Measurements from ENCODE around the gene IKZF2. TPM values are rescaled to one million over a fixed set of nuclear protein-coding genes. Genes with fewer than 3 reads are reported as not detected.
"Not testable (repeated sequence)": the region's sequence is repeated elsewhere in the genome, so short reads cannot be mapped to it uniquely, and the experiment has no call there.

The IKZF2 gene
- total RNA-seq, 1 donor, result 11.3 TPM

DNA sequence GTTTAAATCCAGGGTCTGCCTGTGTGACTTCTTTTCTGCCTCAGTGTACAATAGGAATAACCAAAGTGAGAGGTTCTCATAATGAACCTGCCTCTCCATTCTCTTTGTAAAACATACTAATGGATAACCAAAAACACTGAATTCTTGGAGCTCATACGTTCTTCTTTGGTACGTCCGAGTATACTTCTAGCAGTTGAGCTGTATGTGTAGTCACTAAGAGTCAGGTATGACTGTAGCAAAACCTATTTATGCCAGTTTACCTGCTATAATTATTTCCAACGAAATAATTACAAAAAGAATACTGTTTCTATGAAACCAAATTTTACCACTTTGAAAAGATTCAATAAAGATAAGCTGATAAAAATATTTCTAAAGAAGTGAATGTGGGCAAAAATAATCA, 109.2 kb downstream of the IKZF2 start:
- TF ChIP-seq, protein P1, sequence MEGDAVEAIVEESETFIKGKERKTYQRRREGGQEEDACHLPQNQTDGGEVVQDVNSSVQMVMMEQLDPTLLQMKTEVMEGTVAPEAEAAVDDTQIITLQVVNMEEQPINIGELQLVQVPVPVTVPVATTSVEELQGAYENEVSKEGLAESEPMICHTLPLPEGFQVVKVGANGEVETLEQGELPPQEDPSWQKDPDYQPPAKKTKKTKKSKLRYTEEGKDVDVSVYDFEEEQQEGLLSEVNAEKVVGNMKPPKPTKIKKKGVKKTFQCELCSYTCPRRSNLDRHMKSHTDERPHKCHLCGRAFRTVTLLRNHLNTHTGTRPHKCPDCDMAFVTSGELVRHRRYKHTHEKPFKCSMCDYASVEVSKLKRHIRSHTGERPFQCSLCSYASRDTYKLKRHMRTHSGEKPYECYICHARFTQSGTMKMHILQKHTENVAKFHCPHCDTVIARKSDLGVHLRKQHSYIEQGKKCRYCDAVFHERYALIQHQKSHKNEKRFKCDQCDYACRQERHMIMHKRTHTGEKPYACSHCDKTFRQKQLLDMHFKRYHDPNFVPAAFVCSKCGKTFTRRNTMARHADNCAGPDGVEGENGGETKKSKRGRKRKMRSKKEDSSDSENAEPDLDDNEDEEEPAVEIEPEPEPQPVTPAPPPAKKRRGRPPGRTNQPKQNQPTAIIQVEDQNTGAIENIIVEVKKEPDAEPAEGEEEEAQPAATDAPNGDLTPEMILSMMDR (IDR thresholded peaks at IDR 0.05; ENCODE audit: insufficient read depth, low read length), result no peak
- DNase-seq (ENCODE audit: low read depth), result no peak

DNA sequence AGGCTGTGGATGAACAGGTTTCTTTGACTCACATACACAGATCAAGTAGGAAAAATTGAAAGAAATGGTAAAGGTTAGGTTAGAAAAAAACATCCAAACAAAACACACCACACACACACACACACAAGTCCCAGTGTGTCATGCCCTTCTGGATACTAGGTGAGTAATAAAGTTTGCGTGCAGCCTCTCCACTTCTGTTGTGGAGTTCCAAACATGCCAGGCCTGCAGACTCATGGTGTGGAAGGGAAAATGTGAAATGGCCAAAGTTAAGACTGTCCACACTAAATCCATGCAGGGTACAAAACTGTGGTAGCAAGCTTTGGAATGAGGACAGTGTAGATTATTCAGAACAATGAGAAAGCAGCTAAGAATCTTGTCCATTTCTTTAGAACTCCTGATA, 114.6 kb downstream of the IKZF2 start:
- TF ChIP-seq, protein P1 (IDR thresholded peaks at IDR 0.05; ENCODE audit: insufficient read depth, low read length), result no peak
- DNase-seq (ENCODE audit: low read depth), result peak; percentile 9
- H3K4me3 ChIP-seq (ENCODE audit: low read depth, low read length), result no peak overlapping the region

More for the DNA sequence above, 109.2 kb downstream of the IKZF2 start:
- no peak overlapping the region for H3K4me3 ChIP-seq (ENCODE audit: low read depth, low read length)

DNA sequence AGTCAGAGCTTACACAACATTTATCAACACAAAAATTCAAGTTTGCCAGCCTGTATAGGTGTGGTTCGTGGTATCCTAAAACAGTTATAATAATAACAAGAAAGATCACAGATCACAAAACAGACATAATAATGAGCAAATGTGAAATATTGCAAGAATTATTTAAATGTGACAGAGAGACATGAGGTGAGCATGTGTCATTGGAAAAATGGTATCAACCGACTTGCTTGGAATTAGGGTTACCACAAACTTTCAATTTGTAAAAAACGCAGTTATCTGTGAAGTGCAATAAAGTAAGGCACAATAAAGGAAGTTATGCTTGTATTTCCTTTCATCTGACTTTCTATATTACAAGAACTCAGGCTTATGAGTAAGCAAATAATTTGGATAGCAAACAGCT, 116.8 kb downstream of the IKZF2 start:
- no peak overlapping the region for H3K4me3 ChIP-seq (ENCODE audit: low read depth, low read length)
- TF ChIP-seq, protein P1 (IDR thresholded peaks at IDR 0.05; ENCODE audit: insufficient read depth, low read length), result no peak
- no peak for DNase-seq (ENCODE audit: low read depth)

DNA sequence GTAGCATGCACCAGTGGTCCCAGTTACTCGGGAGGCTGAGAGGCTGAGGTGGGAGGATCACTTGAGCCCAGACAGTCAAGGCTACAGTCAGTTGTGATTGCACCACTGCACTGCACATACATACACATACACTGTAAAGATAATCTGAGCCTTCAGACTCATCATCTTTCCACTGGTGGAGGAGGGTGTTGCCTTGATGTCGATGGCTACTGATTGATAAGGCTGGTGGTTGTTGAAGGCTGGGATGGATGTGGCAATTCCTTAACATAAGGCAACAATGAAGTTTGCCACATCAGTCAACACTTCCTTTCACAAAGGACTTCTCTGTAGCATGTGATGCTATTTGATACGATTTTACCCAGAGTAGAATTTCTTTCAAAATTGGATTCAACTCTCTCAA, 118.8 kb downstream of the IKZF2 start:
- H3K4me3 ChIP-seq (ENCODE audit: low read depth, low read length), result no peak overlapping the region
- no peak for DNase-seq (ENCODE audit: low read depth)
- TF ChIP-seq, protein P1 (IDR thresholded peaks at IDR 0.05; ENCODE audit: insufficient read depth, low read length), result no peak

DNA sequence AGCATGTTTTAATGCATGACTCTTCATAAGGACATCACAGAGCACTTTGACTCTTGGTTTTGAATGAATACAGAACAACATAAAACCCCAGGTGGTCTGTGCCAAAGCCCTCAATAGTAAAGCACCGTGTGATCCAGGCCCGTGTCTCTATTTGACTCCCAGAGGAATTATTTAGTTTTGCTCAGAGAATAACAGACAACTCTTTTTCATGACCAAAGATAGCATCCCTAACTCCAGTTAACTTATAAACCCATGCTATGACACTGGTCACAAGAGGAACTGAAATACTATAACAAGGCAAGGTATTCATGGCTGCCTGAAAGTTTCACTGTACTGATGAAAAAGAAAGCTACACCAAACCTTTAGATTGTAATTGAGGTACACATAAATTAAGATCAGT, 128.4 kb downstream of the IKZF2 start:
- no peak overlapping the region for H3K4me3 ChIP-seq (ENCODE audit: low read depth, low read length)
- TF ChIP-seq, protein P1 (IDR thresholded peaks at IDR 0.05; ENCODE audit: insufficient read depth, low read length), result no peak
- DNase-seq (ENCODE audit: low read depth), result no peak

DNA sequence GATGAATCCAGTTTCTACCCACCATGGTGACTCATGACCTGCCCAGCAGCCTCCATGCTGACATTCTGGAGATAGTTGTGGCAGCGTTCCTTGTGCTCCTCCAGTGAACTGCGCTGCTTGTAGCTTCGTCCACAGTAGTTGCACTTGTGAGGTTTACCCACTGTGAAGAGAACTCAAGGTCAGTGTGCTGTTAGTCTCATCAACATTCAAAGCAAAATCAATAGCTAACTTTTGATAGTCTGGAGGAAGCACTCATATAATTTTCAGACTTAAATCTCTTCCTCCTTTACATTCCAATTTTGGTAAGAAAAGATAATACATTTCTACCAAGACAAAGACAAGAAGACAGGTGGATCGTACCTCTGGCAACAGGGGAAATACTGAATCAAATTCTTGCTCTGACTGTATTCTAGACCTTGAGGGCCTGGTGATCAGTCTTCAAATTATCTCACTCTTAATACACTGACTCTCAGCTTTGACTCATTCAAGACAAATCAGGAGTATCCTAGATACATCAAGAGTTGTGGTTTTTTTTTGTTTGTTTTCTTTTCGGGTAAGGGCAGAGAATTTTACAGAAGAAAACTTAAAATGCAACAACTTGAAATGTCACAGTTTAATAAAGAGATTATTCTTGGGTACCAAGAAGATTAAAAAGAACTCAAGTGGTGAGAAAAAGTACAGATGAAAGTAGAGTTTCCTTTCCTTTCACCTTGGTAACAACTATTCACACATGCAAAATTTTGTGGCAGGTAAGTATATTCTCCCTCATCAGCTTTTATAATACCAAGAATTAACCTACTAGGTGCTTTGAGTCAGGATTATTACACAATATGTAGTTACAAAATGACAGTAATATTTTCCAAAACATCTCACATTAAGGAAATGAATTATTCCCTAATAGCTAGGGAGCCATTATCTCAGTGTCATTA, 129.2 kb downstream of the IKZF2 start:
- TF ChIP-seq, protein P1 (IDR thresholded peaks at IDR 0.05; ENCODE audit: insufficient read depth, low read length), result no peak
- DNase-seq (ENCODE audit: low read depth), result no peak
- H3K4me3 ChIP-seq (ENCODE audit: low read depth, low read length), result no peak overlapping the region

DNA sequence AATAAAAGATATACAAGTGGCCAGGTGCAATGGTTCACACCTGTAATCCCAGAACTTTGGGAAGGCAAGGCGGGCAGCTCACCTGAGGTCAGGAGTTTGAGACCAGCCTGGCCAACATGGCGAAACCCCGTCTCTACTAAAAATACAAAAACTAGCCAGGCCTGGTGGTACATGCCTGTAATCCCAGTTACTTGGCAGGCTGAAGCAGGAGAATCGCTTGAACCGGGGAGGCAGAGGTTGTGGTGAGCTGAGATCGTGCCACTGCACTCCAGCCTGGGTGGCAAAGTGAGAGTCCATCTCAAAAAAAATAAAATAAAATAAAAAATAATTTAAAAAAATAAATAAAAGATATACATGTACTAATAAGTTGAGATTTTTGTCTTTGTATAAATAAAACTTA, 130.5 kb downstream of the IKZF2 start:
- not testable (repeated sequence) for H3K4me3 ChIP-seq (ENCODE audit: low read depth, low read length); DNase-seq (ENCODE audit: low read depth)
